GM21723 (cell line): ENCODE data around the gene RUFY1.

Source experiments
- ATAC-seq: cut with Tn5 transposase; IDR thresholded peaks from one replicate; pipeline ENCODE4 v1.9.1; 2021; ENCODE audit warnings: mild to moderate bottlenecking, moderate library complexity; ENCODE audit not compliant: unreplicated experiment

RUFY1 gene

GRCh38 chr5:179657302-179658178, 107.2 kb downstream of the RUFY1 start:
- ATAC-seq, result peak; percentile 92

GRCh38 chr5:179658179-179658856, 108.0 kb downstream of the RUFY1 start:
- ATAC-seq, result peak; percentile 70
